GM18909 (cell line): ENCODE data around the gene HNRNPH2.

ENCODE experiments used
- ATAC-seq: cut with Tn5 transposase; IDR thresholded peaks from one replicate; pipeline ENCODE4 v1.9.1; 2021; ENCODE audit warnings: mild to moderate bottlenecking; ENCODE audit not compliant: unreplicated experiment, poor library complexity

The HNRNPH2 gene

GRCh38 chrX:101407748-101408531, at the start of gene HNRNPH2, which contains the start of gene GLA:
TSS of gene HNRNPH2 (plus strand) at chrX:101408222. CDS start at chrX:101411989, 3,767 bp downstream.
TSS of gene GLA (minus strand) at chrX:101407925. CDS start at chrX:101407903, 22 bp downstream.
- peak; percentile 96 for ATAC-seq

- ATAC-seq = no peak
These were observed 48.1 kb upstream of the HNRNPH2 start for GRCh38 chrX:101359966-101360365.

- ATAC-seq = no peak
These were observed 47.6 kb upstream of the HNRNPH2 start for GRCh38 chrX:101360390-101360789.

GRCh38 chrX:101362116-101362515, 45.9 kb upstream of the HNRNPH2 start:
- ATAC-seq = no peak

- ATAC-seq = no peak
These were observed 45.3 kb upstream of the HNRNPH2 start for GRCh38 chrX:101362757-101363156.

GRCh38 chrX:101365301-101365795, 42.7 kb upstream of the HNRNPH2 start:
- no peak for ATAC-seq

GRCh38 chrX:101368800-101369199, 39.2 kb upstream of the HNRNPH2 start:
- ATAC-seq = no peak

GRCh38 chrX:101369687-101370086, 38.3 kb upstream of the HNRNPH2 start:
- ATAC-seq = no peak

GRCh38 chrX:101370888-101371504, 37.0 kb upstream of the HNRNPH2 start:
- ATAC-seq = peak; percentile 80

- ATAC-seq = no peak
These were observed 30.5 kb upstream of the HNRNPH2 start for GRCh38 chrX:101377547-101377946.

- peak; percentile 72 for ATAC-seq
These were observed 24.3 kb upstream of the HNRNPH2 start for GRCh38 chrX:101383679-101384205.

GRCh38 chrX:101385026-101385684, 22.9 kb upstream of the HNRNPH2 start:
- no peak for ATAC-seq

GRCh38 chrX:101385795-101386541, 22.1 kb upstream of the HNRNPH2 start, which contains the start of gene BTK:
TSS of gene BTK (minus strand) at chrX:101386191. CDS start at chrX:101375284, 10,907 bp downstream.
- peak; percentile 67 for ATAC-seq

- ATAC-seq = no peak
These were observed 21.5 kb upstream of the HNRNPH2 start for GRCh38 chrX:101386542-101386885.

GRCh38 chrX:101388604-101389003, 19.4 kb upstream of the HNRNPH2 start:
- no peak for ATAC-seq

GRCh38 chrX:101390664-101391525, 17.1 kb upstream of the HNRNPH2 start, which contains the start of gene RPL36A:
TSS of gene RPL36A (plus strand) at chrX:101391011. CDS start at chrX:101391044, 33 bp downstream.
- ATAC-seq = peak; percentile 79

- ATAC-seq = no peak
These were observed 16.2 kb upstream of the HNRNPH2 start for GRCh38 chrX:101391831-101392230.

- ATAC-seq = no peak
These were observed 14.3 kb upstream of the HNRNPH2 start for GRCh38 chrX:101393530-101394305.
